HG03045 (cell line): ENCODE measurements around the gene MFNG.

Source experiments
- ATAC-seq: cut with Tn5 transposase; IDR thresholded peaks from one replicate; pipeline ENCODE4 v1.9.1; 2021; ENCODE audit warnings: mild to moderate bottlenecking, moderate library complexity; ENCODE audit not compliant: unreplicated experiment

Gene MFNG

DNA sequence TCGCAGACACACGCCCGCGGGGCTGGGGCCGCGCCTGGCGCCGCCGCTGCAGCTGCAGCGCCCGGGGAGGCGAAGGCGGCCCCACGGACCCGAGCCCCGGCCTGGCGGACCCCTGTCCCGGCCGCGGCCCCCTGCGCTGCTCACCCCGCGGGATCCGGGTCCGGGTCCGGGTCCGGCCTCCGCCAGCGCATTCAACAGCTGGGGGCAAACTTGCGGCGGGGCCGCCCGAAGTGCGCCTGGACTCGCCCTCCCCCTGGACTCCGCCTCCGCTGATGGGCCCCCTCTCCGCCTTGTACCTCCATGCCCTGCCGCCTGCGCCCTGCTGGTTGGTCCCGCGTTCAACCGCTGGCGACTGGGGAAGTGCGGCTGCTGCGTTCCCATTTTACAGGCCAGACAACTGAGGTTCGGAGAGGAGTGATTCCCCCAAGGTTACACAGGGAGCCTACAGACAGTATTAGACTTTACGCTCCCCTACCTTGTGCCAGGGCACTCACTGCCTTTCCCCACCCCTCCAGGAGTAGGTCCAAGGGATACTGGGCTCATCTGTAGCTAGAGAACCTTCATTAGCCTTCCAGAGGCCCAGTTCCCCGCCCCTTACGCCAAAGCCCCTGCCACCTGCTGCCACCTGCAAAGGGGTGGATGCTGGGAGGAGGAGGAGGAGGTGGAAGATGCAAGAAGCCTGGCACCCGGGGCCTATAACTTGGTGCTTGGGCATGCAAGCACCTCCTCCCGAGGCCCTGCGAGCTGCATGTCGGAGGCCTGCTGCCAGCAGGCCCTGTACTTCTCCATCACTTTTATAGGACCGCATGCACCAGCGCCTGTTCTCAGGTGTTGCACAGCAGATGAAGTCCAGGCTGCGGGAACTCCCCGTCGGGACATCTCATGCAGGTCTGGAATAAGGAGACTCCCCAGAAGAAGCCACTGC is 58.2 kb downstream of the MFNG start:
- ATAC-seq, result no peak

DNA sequence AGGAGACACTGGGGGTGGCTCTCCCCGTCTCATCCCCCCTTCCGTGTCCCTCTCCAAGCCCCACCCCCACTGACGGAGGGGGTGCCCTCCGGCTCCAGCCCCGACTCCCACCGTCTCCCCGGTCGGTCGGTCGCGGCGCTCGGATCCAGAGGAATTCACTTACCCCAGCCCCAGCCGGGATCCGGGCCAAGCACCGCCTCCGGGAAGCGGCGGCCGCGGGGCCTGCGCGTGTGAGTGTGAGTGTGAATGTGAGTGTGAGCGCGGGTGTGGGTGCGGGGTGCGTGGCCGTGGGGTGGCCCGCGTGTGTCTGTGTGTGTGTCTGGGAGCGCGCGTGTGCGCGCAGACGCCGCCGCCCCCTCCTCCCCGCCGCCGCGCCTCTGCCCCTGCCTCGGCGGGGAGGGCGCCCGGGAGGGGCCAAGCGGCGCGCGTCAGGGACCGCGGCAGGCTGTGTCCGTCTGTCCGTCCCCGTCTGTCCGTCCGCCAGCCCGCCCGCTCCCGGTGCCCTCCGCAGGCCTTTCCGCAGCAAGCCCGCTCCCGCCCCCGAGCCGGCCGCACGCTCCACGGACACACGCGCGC is 59.0 kb downstream of the MFNG start, which contains the start of gene ELFN2:
ELFN2 (minus strand) TSS at position 345 of the 576 bp plus-strand sequence. CDS start 51,945 bp downstream, outside the sequence.
- ATAC-seq, result no peak

DNA sequence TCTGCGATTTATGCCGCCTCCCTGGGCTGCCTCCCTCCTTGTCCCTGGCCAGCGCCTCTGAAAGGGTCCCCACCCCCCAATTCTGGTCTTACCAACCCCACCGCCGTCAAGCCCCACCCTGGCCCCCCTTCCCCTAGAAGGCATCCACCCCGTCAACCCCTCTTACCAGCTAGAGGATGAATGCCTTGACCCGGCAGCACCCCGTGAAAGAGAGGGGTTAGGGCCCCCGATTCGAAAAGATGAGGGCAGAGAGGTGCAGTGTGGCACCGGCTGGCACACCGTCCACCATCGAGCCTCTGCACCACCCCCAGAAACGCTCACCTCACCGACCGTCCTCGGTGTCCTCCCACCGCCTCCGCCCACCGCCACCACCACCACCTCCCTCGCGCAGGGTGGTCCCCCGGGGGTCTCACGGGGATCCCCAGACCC is 59.5 kb downstream of the MFNG start:
- no peak for ATAC-seq

DNA sequence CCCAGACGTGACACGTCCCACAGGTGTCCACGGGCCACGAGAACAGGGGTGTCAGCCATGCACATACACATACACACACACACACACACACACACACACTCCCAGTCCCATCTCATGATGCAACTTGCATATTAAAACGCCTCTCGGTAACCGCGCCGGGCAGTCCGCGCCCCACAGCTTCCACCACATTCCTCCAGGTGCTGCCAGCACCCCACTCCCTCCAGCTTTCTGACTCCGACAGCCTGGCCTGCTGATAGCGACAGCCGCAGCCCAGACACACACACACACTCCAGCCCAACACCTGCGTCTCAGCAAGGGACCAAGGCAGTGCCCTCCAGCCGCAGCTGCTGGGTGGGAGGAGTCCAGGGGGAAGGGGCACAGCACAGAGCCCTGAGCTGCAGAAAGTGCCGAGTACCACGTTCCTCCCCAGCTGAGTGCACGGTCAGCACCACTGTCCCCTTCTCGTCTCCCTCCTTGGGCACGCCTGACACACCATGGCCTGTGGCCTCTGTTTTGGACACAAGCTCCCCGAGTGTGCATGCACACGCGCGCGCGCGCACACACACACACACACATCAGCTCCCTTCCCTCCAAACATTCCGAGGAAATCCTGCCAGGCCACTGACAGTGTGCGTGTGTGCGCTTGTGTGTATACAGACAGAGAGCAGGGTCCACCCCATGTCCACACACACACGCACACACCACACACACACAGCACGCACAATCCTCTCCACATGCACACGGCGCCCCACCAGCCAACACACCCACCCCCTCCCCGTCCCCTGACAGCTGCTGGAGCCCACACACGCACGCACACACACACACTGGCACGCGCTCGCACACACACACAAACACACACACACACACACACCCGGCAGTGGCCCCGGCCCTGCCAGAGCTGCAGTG is 60.1 kb downstream of the MFNG start:
- ATAC-seq, result no peak

DNA sequence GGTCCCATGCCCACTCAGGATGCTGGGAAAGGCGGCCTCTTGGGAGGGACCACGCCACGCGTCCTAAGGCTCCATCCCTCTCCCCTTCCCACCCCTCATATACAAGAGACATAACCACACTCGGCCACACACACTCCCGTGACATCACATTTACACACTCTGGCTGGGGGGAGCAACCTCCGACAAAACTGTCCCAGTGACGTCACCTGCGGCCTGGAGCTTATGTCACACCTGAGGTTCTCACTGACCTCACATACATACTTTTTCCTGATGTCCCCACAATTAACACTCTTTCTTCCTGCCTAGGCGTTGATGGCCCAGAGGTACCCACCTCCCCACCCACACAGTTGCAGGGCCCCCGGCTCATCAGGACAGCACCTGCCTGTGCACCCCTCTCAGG is 60.8 kb downstream of the MFNG start:
- no peak for ATAC-seq

DNA sequence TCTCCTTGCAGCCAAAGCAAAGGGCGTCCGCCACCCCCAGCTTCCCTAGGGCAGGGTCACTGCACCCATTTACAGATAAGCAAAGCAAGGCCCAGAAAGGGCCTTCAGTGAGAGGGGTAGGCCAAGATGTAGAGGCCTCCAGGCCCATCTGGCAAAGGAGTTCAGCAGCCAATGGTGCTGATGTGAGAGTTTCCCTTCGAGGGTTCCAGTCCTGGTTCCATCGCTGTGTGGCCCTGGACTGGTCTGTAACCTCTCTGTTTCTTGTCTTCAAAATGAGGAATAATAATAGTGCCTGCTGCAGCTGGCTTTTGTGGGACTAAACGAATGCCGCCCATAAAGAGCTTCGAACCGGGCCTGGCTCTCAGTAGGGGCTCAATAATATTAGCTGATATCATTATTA is 62.9 kb downstream of the MFNG start:
- no peak for ATAC-seq

DNA sequence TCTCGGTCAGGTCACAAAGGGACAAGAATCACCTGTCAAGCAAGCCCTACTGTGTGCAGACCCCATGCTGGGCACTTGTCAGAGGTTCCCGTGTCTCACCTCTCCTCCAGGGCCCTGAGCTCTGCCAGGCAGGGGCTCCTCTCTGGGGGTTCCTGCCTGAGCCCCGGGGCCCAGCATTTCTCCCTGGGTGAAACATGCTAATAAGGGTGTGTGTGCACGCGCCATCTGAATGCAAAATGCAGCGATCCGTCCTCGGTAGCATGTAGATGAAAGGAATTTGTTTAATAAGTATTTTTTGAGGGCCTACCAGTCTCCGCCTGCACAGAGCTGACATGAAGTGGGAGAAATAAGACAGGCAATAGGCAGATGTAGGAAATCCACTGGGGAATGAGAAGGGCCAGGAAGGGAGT is 64.7 kb downstream of the MFNG start:
- ATAC-seq, result no peak

DNA sequence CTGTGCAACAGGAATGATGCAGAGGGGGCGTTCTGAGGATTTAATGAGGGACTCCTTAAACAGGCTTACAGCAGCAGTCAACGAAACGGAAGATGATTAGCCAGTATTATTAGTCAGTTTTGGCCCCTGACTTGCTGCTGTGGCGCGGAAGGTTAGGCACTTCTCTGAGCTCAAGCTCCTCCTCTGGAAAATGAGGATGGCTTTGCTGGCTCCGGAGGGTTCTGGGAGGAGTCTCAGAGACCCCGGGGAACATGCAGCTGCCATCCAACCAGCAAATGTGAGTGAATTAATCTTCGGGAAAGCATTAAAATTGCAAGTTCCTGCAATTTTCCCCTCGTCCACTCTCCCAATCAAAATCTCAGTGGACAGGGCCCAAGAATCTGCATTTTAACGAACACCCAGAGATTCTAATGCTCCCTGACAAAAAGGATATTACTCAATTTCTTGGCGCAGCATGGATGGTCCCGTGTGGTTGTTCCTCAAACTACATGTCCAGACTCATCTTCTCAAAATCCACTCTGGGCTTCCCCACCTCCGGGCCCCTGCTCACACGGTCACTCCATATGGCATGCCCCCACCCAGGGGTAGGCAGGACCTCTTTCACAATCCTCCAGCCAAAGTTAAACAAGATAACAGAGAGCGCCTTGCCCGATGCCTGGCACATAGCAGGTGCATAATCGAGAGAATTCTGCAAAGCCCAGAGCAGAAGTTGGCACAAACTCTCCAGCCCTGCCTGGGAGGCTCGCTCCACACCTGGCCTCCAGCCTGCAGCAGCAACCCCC is 65.3 kb downstream of the MFNG start:
- no peak for ATAC-seq

DNA sequence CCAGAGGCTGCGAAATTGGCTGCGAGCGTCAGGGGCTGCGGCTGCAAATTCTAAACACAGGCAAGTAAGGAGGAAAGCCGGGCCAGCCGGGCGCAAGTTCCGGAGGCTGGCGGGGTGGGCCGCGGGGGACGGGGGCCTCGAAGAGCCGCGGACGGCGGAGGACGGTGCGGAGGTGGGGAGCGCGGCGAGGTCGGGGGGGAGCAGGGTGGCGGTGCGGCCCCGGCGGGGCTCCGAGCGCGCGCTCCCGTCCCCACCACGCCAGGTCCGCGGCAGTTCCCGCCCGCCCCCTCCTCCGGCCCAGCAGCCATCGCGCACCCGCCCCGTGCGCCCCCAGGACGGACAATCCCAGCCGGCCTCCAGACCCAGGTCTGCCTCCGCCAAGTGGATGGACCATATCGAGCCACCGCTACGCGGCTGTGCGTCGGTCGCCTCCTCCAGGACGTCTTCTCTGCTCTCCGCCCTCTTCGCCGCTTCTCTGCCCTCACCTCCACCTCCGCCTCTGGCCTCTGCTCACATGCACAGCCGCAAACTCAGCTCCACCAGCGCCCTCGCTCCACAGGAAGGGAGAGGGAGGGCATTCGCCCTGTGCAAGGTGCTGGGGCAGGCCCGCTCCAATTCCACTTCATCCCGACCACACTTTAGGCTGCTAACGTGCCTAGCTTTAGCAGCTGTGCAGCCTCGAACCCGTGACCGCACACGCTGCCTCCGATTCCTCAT is 66.1 kb downstream of the MFNG start:
- no peak for ATAC-seq

DNA sequence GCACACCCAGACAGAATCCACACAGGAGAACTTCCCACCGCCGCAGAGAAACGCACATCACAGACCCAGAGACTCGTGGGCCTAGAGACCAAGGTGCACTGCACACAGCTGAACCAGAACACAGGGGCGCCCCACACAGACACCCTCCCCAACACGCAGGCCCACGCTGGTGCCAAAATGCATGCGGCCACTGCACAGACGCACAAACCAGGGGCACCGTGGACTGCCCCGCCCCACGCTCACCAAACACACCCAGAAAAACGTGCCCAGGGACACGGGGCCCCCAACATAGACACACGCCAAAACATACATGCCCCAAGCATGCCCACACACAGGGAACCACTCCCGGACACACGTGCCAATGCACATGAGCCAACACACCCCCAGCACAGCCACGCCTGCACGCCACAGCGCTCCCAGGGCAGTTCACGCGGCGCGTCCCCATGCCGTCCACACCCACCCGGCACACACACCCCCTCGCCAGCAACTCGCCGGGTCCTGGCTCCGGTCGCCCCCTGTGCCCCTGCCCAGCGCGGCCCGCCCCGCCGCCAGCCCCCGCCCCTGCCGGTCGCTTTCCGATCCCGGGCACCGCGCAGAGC is 66.7 kb downstream of the MFNG start:
- no peak for ATAC-seq
